Esophagus squamous epithelium (tissue), 4 donors: ENCODE results near the gene KRT4.

Experiments
- POLR2A ChIP-seq, 4 donors: fragments of 450-650 bp; IDR thresholded peaks; one replicate each; pipeline ENCODE4 v1.6.1; 2017; ENCODE audit warnings: antibody characterized with exemption in 4 of 4, mild to moderate bottlenecking in 4 of 4, moderate library complexity in 3 of 4
- TF ChIP-seq, protein P1 (sequence below), 6 experiments: fragments of 450-650 bp in 4 of 6; fragments of 200-600 bp in 2 of 6; sonication (generic) in 2 of 6; IDR thresholded peaks; one replicate each; pipeline ENCODE4 v1.5.1; 2016 to 2019; ENCODE audit warnings: antibody characterized with exemption in 6 of 6, mild to moderate bottlenecking in 4 of 6, moderate library complexity in 4 of 6

DNA sequence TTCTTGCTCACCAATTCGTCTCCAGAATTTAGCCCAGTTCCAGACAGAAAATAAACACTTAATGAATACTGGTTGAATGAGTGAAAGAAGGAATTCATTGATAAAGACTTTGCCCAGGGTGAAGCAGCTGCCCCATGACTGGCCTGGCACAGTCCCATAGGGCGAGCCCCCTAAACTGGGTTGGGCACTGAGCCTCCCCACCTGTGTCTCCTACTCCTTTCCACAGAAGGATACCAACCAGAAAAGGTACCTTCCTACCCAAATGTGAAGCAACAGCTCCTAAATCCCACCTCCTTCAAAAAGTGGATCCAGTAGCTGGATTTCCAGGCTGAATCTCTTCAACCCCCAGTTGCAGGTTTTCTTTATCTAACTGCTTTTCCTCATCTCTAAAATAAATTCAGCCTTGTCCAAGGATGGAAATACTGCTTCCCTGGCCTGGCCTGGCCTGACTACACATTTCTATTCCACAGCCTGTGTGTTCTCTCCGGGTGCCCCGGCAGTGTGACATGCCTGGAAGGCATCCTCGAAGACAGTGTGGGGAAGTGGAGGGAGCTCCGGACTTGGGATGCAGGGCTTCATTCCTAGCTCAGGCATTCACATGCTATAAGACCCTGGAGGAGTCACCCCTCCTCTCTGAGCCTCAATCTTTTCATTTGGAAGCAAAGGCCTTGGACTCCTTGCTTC lies 25.6 kb downstream of the KRT4 start:
- TF ChIP-seq, protein P1, sequence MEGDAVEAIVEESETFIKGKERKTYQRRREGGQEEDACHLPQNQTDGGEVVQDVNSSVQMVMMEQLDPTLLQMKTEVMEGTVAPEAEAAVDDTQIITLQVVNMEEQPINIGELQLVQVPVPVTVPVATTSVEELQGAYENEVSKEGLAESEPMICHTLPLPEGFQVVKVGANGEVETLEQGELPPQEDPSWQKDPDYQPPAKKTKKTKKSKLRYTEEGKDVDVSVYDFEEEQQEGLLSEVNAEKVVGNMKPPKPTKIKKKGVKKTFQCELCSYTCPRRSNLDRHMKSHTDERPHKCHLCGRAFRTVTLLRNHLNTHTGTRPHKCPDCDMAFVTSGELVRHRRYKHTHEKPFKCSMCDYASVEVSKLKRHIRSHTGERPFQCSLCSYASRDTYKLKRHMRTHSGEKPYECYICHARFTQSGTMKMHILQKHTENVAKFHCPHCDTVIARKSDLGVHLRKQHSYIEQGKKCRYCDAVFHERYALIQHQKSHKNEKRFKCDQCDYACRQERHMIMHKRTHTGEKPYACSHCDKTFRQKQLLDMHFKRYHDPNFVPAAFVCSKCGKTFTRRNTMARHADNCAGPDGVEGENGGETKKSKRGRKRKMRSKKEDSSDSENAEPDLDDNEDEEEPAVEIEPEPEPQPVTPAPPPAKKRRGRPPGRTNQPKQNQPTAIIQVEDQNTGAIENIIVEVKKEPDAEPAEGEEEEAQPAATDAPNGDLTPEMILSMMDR (IDR thresholded peaks at IDR 0.05): no peak
- no peak for TF ChIP-seq POLR2A (IDR thresholded peaks at IDR 0.05)
